Measurements from ENCODE around the gene TUBAL3.

- TF ChIP-seq CTCF (IDR thresholded peaks at IDR 0.05 in 2 of 3, conservative IDR thresholded peaks at IDR 0.05 in 1 of 3; ENCODE audit: borderline replicate concordance in 1 of 3, insufficient read depth in 1 of 3, low read depth in 2 of 3, low read length in 2 of 3): no peak
- TF ChIP-seq ZFX (IDR thresholded peaks at IDR 0.05): no peak
- no peak for TF ChIP-seq YY1 (IDR thresholded peaks at IDR 0.05; ENCODE audit: extremely low read depth, insufficient replicate concordance, low read depth, low read length)
- no peak for TF ChIP-seq POLR2A (IDR thresholded peaks at IDR 0.05; ENCODE audit: borderline replicate concordance, extremely low read depth, insufficient read depth, insufficient read length)
- no peak for TF ChIP-seq EZH2 (IDR thresholded peaks at IDR 0.05)
- TF ChIP-seq SIN3A (IDR thresholded peaks at IDR 0.05; ENCODE audit: low read depth): no peak
- TF ChIP-seq CEBPB (IDR thresholded peaks at IDR 0.05; ENCODE audit: low read depth): no peak
- no peak for TF ChIP-seq JUND (IDR thresholded peaks at IDR 0.05)
- TF ChIP-seq SP1 (IDR thresholded peaks at IDR 0.05; ENCODE audit: low read depth): no peak
- TF ChIP-seq POLR2AphosphoS5 (IDR thresholded peaks at IDR 0.05; ENCODE audit: low read depth, low read length): no peak
Measured at GRCh38 chr10:5391790-5392189, 12.8 kb downstream of the TUBAL3 start.

Data from HCT116 (cell line).